ENCODE results near the gene DIP2C. TPM values are rescaled to one million over a fixed set of nuclear protein-coding genes. Genes with fewer than 3 reads are reported as not detected.

The DIP2C gene
- total RNA-seq, 1 experiment from 2014 or later, result 11.4 TPM

DNA sequence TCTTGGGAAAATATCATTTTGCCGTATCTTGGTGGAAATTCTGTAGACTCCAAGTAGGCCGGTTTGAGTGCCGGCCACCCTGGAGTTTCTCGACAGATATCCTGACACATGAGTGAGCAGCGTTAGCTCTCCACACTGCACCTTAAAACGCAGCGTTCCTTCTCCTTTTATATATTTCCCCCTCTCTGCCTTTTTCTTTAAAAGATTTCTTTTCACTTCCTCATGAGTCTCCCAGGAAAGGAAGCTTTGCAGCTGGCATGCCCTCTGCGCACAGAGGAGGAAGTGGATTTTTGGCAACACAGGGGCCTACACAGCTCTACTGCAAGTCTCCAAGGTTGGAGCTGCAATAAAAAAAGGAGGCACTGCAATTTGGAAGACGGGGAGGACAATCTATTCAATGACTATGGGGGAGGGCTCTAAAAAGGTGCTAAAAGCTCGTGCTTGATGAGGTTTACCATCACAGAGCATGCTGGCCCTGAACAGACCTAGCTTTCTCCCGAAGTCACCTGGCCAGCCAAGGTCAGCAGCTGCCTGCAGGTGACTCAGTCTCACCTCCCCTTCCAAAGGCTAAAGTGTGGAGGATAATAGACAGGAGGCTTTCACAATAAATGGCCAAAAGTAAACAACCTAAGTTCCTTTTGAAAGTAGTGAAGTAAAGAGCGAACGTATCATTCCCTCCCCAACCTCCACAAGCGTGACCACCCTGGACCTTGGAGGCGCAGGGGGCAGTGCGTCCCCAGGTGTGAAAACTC lies 301.4 kb downstream of the DIP2C start:
- TF ChIP-seq, protein P1, sequence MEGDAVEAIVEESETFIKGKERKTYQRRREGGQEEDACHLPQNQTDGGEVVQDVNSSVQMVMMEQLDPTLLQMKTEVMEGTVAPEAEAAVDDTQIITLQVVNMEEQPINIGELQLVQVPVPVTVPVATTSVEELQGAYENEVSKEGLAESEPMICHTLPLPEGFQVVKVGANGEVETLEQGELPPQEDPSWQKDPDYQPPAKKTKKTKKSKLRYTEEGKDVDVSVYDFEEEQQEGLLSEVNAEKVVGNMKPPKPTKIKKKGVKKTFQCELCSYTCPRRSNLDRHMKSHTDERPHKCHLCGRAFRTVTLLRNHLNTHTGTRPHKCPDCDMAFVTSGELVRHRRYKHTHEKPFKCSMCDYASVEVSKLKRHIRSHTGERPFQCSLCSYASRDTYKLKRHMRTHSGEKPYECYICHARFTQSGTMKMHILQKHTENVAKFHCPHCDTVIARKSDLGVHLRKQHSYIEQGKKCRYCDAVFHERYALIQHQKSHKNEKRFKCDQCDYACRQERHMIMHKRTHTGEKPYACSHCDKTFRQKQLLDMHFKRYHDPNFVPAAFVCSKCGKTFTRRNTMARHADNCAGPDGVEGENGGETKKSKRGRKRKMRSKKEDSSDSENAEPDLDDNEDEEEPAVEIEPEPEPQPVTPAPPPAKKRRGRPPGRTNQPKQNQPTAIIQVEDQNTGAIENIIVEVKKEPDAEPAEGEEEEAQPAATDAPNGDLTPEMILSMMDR (IDR thresholded peaks at IDR 0.05; ENCODE audit: insufficient read depth in 1 of 2, low read depth in 1 of 2, low read length in 1 of 2, severe bottlenecking in 1 of 2, unreplicated experiment in 1 of 2), result no peak
- intact Hi-C loops (cut with micrococcal nuclease; ENCODE audit: unreplicated experiment), result loop anchor here (5.0 kb wide), 1 partner anchor 61 kb away; no protein-coding TSS in a partner anchor
- no peaks in the 10 kb centered on the region for H3K27me3 Mint-ChIP-seq (ENCODE audit: insufficient read depth, unreplicated experiment)
- no peaks in the 10 kb centered on the region for H3K9me3 Mint-ChIP-seq (ENCODE audit: unreplicated experiment)
- Histone ChIP-seq H3K4me1 (no peaks in the 10 kb centered on the region), H3K36me3 (ENCODE audit: control insufficient read depth, insufficient read depth, low read length) (no peaks in the 10 kb centered on the region), H3K4me3 (ENCODE audit: low read depth, low read length) (no peak overlapping the region), H3K27me3 (replicated peaks; ENCODE audit: control insufficient read depth, insufficient read depth, low read length) (no peaks in the 10 kb centered on the region), H3K9me3 (no peaks in the 10 kb centered on the region)
- peaks cover 6% of the 10 kb centered on the region for H3K4me1 Mint-ChIP-seq (ENCODE audit: low read depth, unreplicated experiment)
- peak in 1 of 2 experiments; percentile 45 for DNase-seq
- ChIA-PET CTCF (interaction anchor here (0.6 to 0.7 kb wide), 2 partner anchors 50 to 85 kb away, joined by 3 read pairs; no protein-coding TSS in a partner anchor), POLR2A (no interaction called here)
- BruUV-seq (replicated peaks), result no TSS peak
- H3K27ac Mint-ChIP-seq (ENCODE audit: unreplicated experiment), result peak overlapping the region; percentile 29
- H3K36me3 Mint-ChIP-seq (ENCODE audit: insufficient read depth, unreplicated experiment), result peaks cover 24% of the 10 kb centered on the region
- H3K4me3 Mint-ChIP-seq (ENCODE audit: unreplicated experiment), result no peak overlapping the region

DNA sequence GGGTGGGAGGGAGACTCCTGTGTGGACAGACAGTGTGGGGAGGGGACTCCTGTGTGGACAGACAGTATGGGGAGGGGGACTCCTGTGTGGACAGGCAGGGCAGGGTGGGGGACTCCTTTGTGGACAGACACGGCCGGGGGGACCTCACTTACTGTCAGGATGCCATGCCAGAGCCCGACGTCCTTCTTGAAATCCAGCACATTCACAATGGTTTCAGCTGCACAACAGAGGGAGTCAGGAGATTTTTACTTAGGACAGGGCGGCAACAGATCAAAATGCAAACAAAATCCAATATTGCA lies 301.9 kb downstream of the DIP2C start:
- no peak overlapping the region for H3K27ac Mint-ChIP-seq (ENCODE audit: unreplicated experiment)
- POLR2A ChIA-PET, result no interaction called here
- H3K4me1 Mint-ChIP-seq (ENCODE audit: low read depth, unreplicated experiment), result peaks cover 6% of the 10 kb centered on the region
- TF ChIP-seq, protein P1 (IDR thresholded peaks at IDR 0.05; ENCODE audit: insufficient read depth in 1 of 2, low read depth in 1 of 2, low read length in 1 of 2, severe bottlenecking in 1 of 2, unreplicated experiment in 1 of 2), result no peak
- H3K4me3 ChIP-seq (ENCODE audit: low read depth, low read length), result no peak overlapping the region
- intact Hi-C loops (cut with micrococcal nuclease; ENCODE audit: unreplicated experiment), result loop anchor here (5.0 kb wide), 1 partner anchor 60 kb away; no protein-coding TSS in a partner anchor
- CTCF ChIA-PET, result interaction anchor here (0.7 kb wide), 1 partner anchor 86 kb away, joined by 3 read pairs; no protein-coding TSS in a partner anchor
- no TSS peak for BruUV-seq (replicated peaks)
- H3K9me3 ChIP-seq, result no peaks in the 10 kb centered on the region
- H3K4me3 Mint-ChIP-seq (ENCODE audit: unreplicated experiment), result no peak overlapping the region
- peaks cover 20% of the 10 kb centered on the region for H3K36me3 Mint-ChIP-seq (ENCODE audit: insufficient read depth, unreplicated experiment)
- no peaks in the 10 kb centered on the region for H3K4me1 ChIP-seq
- H3K27me3 ChIP-seq (replicated peaks; ENCODE audit: control insufficient read depth, insufficient read depth, low read length), result no peaks in the 10 kb centered on the region
- no peaks in the 10 kb centered on the region for H3K36me3 ChIP-seq (ENCODE audit: control insufficient read depth, insufficient read depth, low read length)
- DNase-seq, result no peak
- H3K27me3 Mint-ChIP-seq (ENCODE audit: insufficient read depth, unreplicated experiment), result no peaks in the 10 kb centered on the region
- H3K9me3 Mint-ChIP-seq (ENCODE audit: unreplicated experiment), result no peaks in the 10 kb centered on the region

DNA sequence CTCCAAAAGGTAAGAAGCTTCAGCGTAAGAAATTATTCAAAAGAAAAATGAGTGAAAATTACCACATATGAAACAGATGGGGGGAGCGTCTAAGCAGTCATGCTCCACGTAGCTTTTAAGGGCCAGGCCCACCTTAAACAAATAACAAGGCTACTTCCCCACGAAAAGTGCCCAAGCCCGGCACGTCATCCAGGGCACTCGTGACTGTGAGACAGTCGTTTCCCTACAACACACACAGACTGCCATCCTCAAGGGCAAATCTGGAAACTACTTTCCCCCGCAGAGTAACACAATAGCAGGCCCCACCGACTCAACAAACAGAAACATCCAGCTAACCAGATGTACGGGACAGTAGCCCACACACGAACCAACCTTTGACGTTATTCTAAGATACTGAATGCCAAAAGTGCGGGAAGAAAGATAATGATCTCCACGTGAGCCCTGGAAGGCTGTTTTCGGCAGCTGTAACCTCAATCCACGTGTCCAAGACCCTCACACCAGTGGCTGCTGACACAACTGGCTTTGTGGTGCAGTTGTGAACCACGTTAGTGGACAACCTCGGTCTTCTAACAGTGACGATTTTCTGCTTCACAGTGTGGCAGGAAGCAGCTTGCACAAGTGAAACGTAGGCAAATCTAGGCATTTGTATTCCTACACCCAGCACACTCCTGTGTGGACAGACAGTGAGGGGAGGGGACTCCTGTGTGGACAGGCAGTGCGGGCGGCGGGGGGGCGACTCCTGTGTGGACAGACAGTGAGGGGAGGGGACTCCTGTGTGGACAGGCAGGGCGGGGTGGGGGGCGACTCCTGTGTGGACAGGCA lies 302.5 kb downstream of the DIP2C start:
- intact Hi-C loops (cut with micrococcal nuclease; ENCODE audit: unreplicated experiment), result loop anchor here (5.0 kb wide), 1 partner anchor 60 kb away; no protein-coding TSS in a partner anchor
- no TSS peak for BruUV-seq (replicated peaks)
- Mint-ChIP-seq H3K36me3 (ENCODE audit: insufficient read depth, unreplicated experiment) (peaks cover 19% of the 10 kb centered on the region), H3K27ac (ENCODE audit: unreplicated experiment) (no peak overlapping the region), H3K27me3 (ENCODE audit: insufficient read depth, unreplicated experiment) (no peaks in the 10 kb centered on the region), H3K9me3 (ENCODE audit: unreplicated experiment) (no peaks in the 10 kb centered on the region), H3K4me3 (ENCODE audit: unreplicated experiment) (no peak overlapping the region), H3K4me1 (ENCODE audit: low read depth, unreplicated experiment) (peaks cover 6% of the 10 kb centered on the region)
- Histone ChIP-seq H3K36me3 (ENCODE audit: control insufficient read depth, insufficient read depth, low read length) (no peaks in the 10 kb centered on the region), H3K4me1 (no peaks in the 10 kb centered on the region), H3K9me3 (no peaks in the 10 kb centered on the region), H3K27me3 (replicated peaks; ENCODE audit: control insufficient read depth, insufficient read depth, low read length) (no peaks in the 10 kb centered on the region), H3K4me3 (ENCODE audit: low read depth, low read length) (no peak overlapping the region)
- ChIA-PET CTCF (interaction anchor here (0.7 to 0.9 kb wide), 2 partner anchors 86 to 402 kb away, joined by 3 read pairs; no protein-coding TSS in a partner anchor), POLR2A (no interaction called here)
- no peak for DNase-seq
- TF ChIP-seq, protein P1 (IDR thresholded peaks at IDR 0.05; ENCODE audit: insufficient read depth in 1 of 2, low read depth in 1 of 2, low read length in 1 of 2, severe bottlenecking in 1 of 2, unreplicated experiment in 1 of 2), result no peak
